Pons (tissue), 1 donor: ENCODE data around the gene ZNF397.

Experiments
- DNase-seq: peaks from one replicate; pipeline ENCODE4 v3.0.0-alpha.2; 2016; ENCODE audit warnings: low spot score

Gene ZNF397

GRCh38 chr18:35296060-35296459 lies 55.2 kb downstream of the ZNF397 start:
- no peak for DNase-seq

- DNase-seq, result no peak
Observed at GRCh38 chr18:35303610-35304009, 62.8 kb downstream of the ZNF397 start.

- no peak for DNase-seq
Observed at GRCh38 chr18:35306588-35307250, 65.9 kb downstream of the ZNF397 start.
